WERI-Rb-1 (cell line): ENCODE results near the gene BUD13.
"Not testable (repeated sequence)": the region's sequence is repeated elsewhere in the genome, so short reads cannot be mapped to it uniquely, and the experiment has no call there.

Experiments
- DNase-seq: peaks from one replicate; pipeline ENCODE4 v3.0.0-alpha.2; 2020
- H3K27ac ChIP-seq: fragments of 250-450 bp; sonication (Bioruptor Pico); 2 replicates; pipeline ENCODE4 v1.5.1; 2020; ENCODE audit warnings: mild to moderate bottlenecking, moderate library complexity
- H3K27me3 ChIP-seq: fragments of 250-450 bp; sonication (Bioruptor Pico); 2 replicates; pipeline ENCODE4 v1.5.1; 2021; ENCODE audit warnings: mild to moderate bottlenecking, low read depth, moderate library complexity; ENCODE audit not compliant: insufficient read depth, severe bottlenecking
- H3K36me3 ChIP-seq: fragments of 250-450 bp; sonication (Bioruptor Pico); 2 replicates; pipeline ENCODE4 v1.5.1; 2020; ENCODE audit warnings: mild to moderate bottlenecking, moderate library complexity
- H3K4me3 ChIP-seq: 2 replicates; pipeline ENCODE4 v1.5.1; 2011; ENCODE audit warnings: low read depth, mild to moderate bottlenecking, control low read depth, low read length
- H3K9me3 ChIP-seq: fragments of 250-450 bp; sonication (Bioruptor Pico); 2 replicates; pipeline ENCODE4 v1.5.1; 2021; ENCODE audit warnings: mild to moderate bottlenecking, moderate library complexity; ENCODE audit not compliant: severe bottlenecking
- TF ChIP-seq, protein P1 (sequence below): IDR thresholded peaks from 2 replicates; pipeline ENCODE4 v1.5.1; 2011; ENCODE audit warnings: low read depth, mild to moderate bottlenecking, control low read depth, inconsistent platforms, low read length

The BUD13 gene

DNA sequence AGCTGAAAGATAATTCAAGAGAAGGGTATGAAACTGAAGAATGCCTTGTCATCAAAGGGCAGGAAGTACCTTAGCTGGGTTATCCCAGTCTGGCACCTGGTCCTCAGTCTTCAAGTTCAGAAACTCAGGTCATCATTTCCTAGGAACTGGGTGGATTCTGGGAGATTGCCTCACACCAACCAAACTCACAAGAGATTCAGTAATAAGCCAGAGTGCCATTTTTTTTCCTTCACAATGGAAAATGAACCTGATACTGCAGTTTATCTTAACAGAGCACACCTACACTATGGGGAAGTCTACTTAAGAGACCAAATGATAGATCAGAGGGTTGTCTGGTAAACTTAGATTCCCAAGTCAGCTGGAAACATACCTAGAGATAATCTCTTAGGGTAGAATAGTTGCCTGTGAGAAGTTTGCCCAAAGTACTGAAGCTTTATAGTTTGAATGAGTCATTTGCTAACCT is 3.8 kb upstream of the BUD13 start:
- H3K36me3 ChIP-seq: peaks cover 31% of the 10 kb centered on the region
- DNase-seq: no peak

DNA sequence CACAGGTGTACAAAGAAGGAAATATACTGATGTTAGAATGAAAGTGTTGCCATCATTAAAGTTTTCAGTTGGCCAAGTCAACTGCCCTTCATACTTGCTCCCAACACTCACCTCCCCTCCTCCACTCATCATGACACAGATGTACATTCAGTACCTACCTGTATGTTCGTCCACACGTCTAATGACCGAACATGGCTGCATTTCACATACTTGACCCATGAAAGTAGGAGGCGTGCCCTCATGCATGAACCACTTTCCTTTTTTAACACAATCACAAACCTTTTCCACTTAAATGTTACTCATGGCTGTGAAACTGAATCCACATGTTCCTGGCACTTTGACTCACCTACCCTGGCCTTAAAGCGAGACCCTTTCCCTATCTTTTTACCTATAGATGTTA is 3.2 kb upstream of the BUD13 start:
- Histone ChIP-seq H3K4me3 (no peak overlapping the region), H3K36me3 (peaks cover 27% of the 10 kb centered on the region), H3K9me3 (no peaks in the 10 kb centered on the region), H3K27me3 (no peaks in the 10 kb centered on the region), H3K27ac (no peak overlapping the region)
- DNase-seq: no peak
- TF ChIP-seq, protein P1, sequence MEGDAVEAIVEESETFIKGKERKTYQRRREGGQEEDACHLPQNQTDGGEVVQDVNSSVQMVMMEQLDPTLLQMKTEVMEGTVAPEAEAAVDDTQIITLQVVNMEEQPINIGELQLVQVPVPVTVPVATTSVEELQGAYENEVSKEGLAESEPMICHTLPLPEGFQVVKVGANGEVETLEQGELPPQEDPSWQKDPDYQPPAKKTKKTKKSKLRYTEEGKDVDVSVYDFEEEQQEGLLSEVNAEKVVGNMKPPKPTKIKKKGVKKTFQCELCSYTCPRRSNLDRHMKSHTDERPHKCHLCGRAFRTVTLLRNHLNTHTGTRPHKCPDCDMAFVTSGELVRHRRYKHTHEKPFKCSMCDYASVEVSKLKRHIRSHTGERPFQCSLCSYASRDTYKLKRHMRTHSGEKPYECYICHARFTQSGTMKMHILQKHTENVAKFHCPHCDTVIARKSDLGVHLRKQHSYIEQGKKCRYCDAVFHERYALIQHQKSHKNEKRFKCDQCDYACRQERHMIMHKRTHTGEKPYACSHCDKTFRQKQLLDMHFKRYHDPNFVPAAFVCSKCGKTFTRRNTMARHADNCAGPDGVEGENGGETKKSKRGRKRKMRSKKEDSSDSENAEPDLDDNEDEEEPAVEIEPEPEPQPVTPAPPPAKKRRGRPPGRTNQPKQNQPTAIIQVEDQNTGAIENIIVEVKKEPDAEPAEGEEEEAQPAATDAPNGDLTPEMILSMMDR: no peak

More for the DNA sequence above, 3.8 kb upstream of the BUD13 start:
- no peak overlapping the region for H3K4me3 ChIP-seq
- H3K27me3 ChIP-seq: no peaks in the 10 kb centered on the region
- no peak overlapping the region for H3K27ac ChIP-seq
- TF ChIP-seq, protein P1: no peak
- H3K9me3 ChIP-seq: no peaks in the 10 kb centered on the region

DNA sequence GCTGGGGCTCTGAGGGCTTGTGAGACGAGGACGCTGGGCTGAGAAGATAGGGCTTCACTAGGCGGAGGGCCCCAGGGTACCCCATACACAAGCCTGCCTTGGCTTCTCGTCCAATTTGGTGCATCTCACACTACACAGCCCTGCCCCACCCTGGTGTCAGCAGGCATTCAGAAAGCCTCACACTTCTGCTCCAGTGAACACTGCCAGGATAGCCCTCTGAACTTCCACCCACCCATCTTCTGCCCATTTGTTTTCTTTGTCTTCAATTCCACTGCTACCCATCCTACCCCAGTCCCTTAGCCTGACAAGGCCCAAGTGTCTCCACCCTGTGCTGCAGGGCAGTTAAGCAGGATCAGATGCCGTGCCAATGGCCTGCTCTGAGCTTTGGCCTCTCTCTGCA is 1.9 kb upstream of the BUD13 start:
- TF ChIP-seq, protein P1: no peak
- DNase-seq: no peak

DNA sequence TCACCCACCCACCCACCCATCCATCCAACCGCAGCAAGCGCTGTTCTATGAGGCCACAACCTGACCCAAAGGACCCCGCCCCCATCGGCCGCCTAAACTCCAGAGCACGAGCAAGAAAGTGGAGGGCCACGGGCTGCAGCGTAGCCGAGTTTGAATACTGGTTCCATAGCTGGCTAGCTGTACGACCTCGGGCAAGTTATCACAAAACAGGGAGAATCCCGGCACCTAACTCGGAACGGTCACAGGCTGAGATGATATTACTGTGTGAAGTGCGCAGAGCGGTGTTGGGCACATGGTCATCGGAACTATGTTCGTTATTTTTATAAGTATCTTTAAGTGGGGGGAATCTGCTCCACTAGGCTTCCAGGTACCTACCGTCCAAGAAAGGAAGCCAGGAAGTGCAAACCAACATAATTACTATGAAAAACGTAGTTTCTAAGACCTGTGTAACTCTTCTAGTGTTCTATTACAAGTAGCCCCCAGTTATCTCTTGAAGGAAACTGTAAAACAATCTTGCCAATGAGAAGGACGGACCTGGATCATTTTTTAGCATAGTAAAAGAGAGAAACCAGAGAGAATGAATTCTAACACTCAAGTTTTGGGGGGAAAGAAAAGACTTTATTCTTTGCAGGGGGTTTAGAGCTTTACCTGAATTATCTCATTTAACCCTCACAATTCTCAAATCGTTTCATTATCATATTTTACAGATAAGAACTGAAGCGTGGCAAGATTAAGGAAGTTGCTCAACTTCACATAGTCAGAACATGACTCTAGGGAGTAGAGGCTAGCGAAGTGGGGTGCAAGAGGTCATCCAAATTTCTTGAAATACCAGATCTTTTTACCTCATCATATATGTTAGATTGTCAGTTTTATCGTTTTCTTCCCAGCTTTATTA is 663 bp upstream of the BUD13 start:
- Histone ChIP-seq H3K36me3 (peaks cover 29% of the 10 kb centered on the region), H3K27ac (peak overlapping the region; percentile 98), H3K27me3 (no peaks in the 10 kb centered on the region), H3K4me3 (peak overlapping the region; percentile 94), H3K9me3 (no peaks in the 10 kb centered on the region)
- no peak for DNase-seq
- TF ChIP-seq, protein P1: no peak

More for the DNA sequence above, 1.9 kb upstream of the BUD13 start:
- H3K27me3 ChIP-seq: no peaks in the 10 kb centered on the region
- peaks cover 26% of the 10 kb centered on the region for H3K36me3 ChIP-seq
- no peak overlapping the region for H3K27ac ChIP-seq
- no peak overlapping the region for H3K4me3 ChIP-seq
- no peaks in the 10 kb centered on the region for H3K9me3 ChIP-seq

DNA sequence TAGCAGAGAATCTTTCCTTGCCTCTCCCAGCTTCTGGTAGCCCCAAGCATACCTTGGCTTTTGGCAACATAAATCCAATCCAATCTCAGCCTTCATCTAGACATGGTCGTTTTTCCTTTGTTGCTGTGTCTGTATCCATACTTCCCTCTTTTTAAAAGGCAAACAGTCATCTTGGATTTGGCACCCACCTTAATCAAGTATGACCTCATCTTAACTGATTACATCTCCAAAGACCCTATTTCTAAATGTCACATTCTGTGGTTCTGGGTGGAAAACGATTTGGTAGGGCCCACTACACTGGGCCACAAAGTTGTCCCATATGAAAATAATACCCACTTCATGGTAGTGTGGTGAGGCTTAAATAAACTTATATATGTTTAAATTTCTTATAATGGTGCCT is 852 bp downstream of the BUD13 start:
- TF ChIP-seq, protein P1: no peak
- DNase-seq: no peak
- peak overlapping the region; percentile 94 for H3K4me3 ChIP-seq
- H3K27me3 ChIP-seq: no peaks in the 10 kb centered on the region
- no peaks in the 10 kb centered on the region for H3K9me3 ChIP-seq
- H3K27ac ChIP-seq: peak overlapping the region; percentile 98
- peaks cover 37% of the 10 kb centered on the region for H3K36me3 ChIP-seq

DNA sequence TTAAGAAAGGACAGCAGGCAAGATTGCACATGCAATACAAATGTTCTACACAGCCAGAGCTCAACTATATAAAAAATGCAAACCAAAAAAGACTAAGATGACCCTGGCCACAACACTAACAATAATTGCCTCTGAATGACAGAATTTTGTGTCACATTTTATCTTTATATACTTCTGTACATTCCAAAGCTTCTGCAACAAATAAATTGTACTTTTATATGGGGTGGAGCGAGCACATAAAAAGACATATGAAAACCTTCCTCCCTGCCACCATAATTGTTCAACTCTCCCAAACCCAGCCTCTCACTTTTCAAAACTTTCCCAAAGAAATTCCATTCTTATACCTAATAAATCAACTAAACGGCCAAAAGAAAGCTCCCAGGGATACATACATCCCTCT is 10.7 kb downstream of the BUD13 start:
- DNase-seq: no peak
- H3K9me3 ChIP-seq: no peaks in the 10 kb centered on the region
- TF ChIP-seq, protein P1: no peak
- no peaks in the 10 kb centered on the region for H3K27me3 ChIP-seq
- peaks cover 90% of the 10 kb centered on the region for H3K36me3 ChIP-seq
- no peak overlapping the region for H3K27ac ChIP-seq
- no peak overlapping the region for H3K4me3 ChIP-seq

DNA sequence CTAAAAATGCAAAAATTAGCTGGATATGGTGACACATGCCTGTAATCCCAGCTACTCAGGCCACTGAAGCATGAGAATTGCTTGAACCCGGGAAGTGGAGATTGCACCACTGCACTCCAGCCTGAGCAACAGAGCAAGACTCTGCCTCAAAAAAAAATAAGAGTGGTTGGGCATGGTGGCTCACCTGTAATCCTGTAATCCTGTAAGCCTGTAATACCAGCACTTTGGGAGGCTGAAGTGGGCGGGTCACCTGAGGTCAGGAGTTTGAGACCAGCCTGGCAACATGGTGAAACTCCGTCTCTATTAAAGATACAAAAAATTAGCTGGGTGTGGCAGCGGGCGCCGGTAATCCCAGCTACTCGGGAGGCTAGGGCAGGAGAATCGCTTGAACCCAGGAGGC is 16.7 kb downstream of the BUD13 start:
- not testable (repeated sequence) for H3K27me3 ChIP-seq, H3K4me3 ChIP-seq, H3K9me3 ChIP-seq, H3K27ac ChIP-seq
- peaks cover 88% of the 10 kb centered on the region for H3K36me3 ChIP-seq
- peak; percentile 67 for DNase-seq
